Osteocyte (in vitro differentiated cells): Measurements from ENCODE around the gene M6PR. TPM values are rescaled to one million over a fixed set of nuclear protein-coding genes. Genes with fewer than 3 reads are reported as not detected.
"Not testable (repeated sequence)": the region's sequence is repeated elsewhere in the genome, so short reads cannot be mapped to it uniquely, and the experiment has no call there.

Experiments used
- DNase-seq: peaks from one replicate; pipeline ENCODE4 v3.0.0; 2021; ENCODE audit warnings: mixed read lengths; ENCODE audit not compliant: unreplicated experiment; ENCODE audit errors: extremely low spot score
- H3K27ac Mint-ChIP-seq: one replicate; pipeline ENCODE4 v1.8.0; 2021; ENCODE audit warnings: mild to moderate bottlenecking, mixed read lengths; ENCODE audit not compliant: unreplicated experiment
- H3K27me3 Mint-ChIP-seq: one replicate; pipeline ENCODE4 v1.8.0; 2021; ENCODE audit warnings: mixed read lengths; ENCODE audit not compliant: unreplicated experiment
- H3K36me3 Mint-ChIP-seq: one replicate; pipeline ENCODE4 v1.8.0; 2021; ENCODE audit warnings: mixed read lengths; ENCODE audit not compliant: unreplicated experiment
- H3K4me1 Mint-ChIP-seq: one replicate; pipeline ENCODE4 v1.8.0; 2021; ENCODE audit warnings: mixed read lengths; ENCODE audit not compliant: unreplicated experiment
- H3K4me3 Mint-ChIP-seq: one replicate; pipeline ENCODE4 v1.8.0; 2021; ENCODE audit warnings: mild to moderate bottlenecking, moderate library complexity, mixed read lengths; ENCODE audit not compliant: unreplicated experiment
- H3K9me3 Mint-ChIP-seq: one replicate; pipeline ENCODE4 v1.8.0; 2021; ENCODE audit warnings: mixed read lengths; ENCODE audit not compliant: unreplicated experiment
- total RNA-seq: library from RNA; stranded (reverse); gene quantifications from 2 replicates; pipeline ENCODE4 v1.2.1, GENCODE V29; 2021
- TF ChIP-seq, protein P1 (sequence below): fragments of 200-600 bp; sonication (generic); IDR thresholded peaks from 2 replicates; pipeline ENCODE4 v1.5.0; 2021; ENCODE audit warnings: antibody characterized with exemption, mild to moderate bottlenecking, moderate library complexity

The M6PR gene
- total RNA-seq, 1 donor from 2014 or later: 126 TPM

DNA sequence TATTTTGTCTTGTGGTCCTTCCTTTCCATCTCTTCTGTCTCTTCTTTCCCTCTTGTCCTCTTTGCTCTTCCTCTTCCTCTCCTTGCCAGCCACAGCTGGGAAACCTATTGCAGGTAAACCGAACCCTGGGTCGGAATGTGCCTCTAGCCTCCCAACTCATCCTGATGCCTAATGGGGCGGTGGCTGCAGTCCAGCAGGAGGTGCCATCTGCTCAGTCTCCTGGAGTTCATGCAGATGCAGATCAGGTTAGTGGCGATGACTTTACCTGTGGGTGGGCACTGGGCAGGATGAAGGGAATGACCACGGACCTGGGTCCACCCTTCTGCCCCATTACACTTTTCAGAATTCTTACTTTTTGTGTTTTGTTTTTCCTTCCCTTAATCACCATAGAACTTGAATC is 26.9 kb downstream of the M6PR start:
- DNase-seq: no peak
- Mint-ChIP-seq H3K27ac (no peak overlapping the region), H3K4me1 (no peaks in the 10 kb centered on the region), H3K9me3 (no peaks in the 10 kb centered on the region), H3K27me3 (no peaks in the 10 kb centered on the region), H3K36me3 (peaks cover 24% of the 10 kb centered on the region), H3K4me3 (no peak overlapping the region)
- TF ChIP-seq, protein P1, sequence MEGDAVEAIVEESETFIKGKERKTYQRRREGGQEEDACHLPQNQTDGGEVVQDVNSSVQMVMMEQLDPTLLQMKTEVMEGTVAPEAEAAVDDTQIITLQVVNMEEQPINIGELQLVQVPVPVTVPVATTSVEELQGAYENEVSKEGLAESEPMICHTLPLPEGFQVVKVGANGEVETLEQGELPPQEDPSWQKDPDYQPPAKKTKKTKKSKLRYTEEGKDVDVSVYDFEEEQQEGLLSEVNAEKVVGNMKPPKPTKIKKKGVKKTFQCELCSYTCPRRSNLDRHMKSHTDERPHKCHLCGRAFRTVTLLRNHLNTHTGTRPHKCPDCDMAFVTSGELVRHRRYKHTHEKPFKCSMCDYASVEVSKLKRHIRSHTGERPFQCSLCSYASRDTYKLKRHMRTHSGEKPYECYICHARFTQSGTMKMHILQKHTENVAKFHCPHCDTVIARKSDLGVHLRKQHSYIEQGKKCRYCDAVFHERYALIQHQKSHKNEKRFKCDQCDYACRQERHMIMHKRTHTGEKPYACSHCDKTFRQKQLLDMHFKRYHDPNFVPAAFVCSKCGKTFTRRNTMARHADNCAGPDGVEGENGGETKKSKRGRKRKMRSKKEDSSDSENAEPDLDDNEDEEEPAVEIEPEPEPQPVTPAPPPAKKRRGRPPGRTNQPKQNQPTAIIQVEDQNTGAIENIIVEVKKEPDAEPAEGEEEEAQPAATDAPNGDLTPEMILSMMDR: no peak

DNA sequence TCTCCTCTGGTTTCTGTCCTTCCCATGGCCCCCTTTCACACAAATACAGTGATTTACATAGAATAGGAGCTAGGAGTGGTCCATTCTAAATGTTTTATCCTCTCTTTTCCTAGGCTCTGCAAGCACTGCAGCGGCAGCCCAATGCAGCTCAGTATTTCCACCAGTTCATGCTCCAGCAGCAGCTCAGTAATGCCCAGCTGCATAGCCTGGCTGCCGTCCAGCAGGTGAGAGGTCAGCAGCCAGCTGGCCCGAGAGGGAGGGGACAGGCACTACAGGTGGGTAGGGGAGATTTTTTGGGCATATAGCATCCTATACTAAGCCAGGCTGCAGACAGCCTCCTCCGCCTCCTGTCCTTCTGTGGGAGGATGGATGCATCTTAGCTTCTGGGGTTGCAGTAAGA is 29.8 kb downstream of the M6PR start:
- H3K4me1 Mint-ChIP-seq, H3K4me3 Mint-ChIP-seq, H3K9me3 Mint-ChIP-seq, H3K27ac Mint-ChIP-seq, H3K27me3 Mint-ChIP-seq, DNase-seq: not testable (repeated sequence)
- H3K36me3 Mint-ChIP-seq: peaks cover 24% of the 10 kb centered on the region

DNA sequence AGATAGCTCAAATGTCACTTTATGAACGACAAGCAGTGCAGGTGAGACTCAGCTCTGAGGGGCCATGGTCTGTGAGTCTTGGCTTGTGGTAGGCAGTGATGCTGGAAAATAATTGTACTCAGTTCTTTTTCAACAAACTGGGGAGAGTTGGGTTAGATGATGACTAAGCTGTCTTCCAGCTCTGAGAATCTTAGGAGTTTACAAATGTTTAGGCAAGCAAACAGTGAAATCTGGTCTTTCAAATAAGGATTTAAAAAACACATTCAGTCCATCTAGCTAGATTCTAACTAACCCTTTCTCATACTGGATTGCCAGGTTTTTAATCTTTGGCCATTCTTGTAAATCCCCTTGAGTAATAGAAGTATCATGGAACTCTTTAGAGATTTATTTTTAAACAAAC is 31.7 kb downstream of the M6PR start:
- Mint-ChIP-seq H3K27me3 (no peaks in the 10 kb centered on the region), H3K4me3 (no peak overlapping the region), H3K4me1 (peaks cover 13% of the 10 kb centered on the region), H3K27ac (no peak overlapping the region), H3K9me3 (no peaks in the 10 kb centered on the region), H3K36me3 (peaks cover 20% of the 10 kb centered on the region)
- no peak for DNase-seq
- TF ChIP-seq, protein P1: no peak

DNA sequence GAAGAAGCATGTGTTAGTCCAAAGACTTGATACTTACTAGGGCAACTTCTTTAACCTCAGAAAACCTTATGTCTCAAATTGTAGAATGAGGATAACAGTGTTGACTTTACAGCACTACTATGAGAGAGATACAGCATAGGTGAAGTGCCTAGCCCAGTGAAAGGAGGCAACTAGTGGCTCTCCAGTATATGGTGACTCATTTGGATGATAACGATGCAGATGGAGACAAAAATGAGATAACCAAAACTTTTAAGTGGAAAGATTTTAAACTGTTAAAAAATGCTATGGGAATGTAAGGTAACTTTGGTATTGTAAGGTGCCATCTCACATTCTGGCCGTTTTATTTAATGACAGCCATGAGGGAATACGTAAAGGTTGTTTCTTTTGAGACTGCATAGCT is 32.4 kb downstream of the M6PR start:
- no peak overlapping the region for H3K4me3 Mint-ChIP-seq
- TF ChIP-seq, protein P1: no peak
- H3K4me1 Mint-ChIP-seq: peaks cover 17% of the 10 kb centered on the region
- H3K9me3 Mint-ChIP-seq: no peaks in the 10 kb centered on the region
- no peak for DNase-seq
- no peak overlapping the region for H3K27ac Mint-ChIP-seq
- H3K27me3 Mint-ChIP-seq: no peaks in the 10 kb centered on the region
- H3K36me3 Mint-ChIP-seq: peaks cover 15% of the 10 kb centered on the region

DNA sequence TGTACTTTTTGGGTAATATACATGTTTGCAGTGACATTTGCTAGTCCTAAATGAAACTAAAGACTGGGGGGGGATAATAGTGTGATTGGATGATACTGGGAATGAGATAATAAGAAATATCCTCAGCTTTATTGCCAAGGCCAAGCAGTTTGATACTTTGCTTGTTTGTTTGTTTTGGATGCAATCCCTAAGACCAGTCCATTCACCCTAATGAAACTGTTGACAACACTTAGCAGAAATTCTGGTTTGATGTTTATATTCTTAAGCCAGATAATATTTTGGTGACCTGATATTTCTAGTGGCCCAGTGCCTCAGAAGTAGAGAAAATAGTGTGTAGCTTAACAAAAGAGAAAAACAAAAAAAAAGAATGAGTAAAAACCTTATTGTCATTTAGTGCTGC is 33.3 kb downstream of the M6PR start:
- Mint-ChIP-seq H3K4me1 (peaks cover 17% of the 10 kb centered on the region), H3K36me3 (peaks cover 9% of the 10 kb centered on the region), H3K9me3 (no peaks in the 10 kb centered on the region), H3K4me3 (no peak overlapping the region), H3K27me3 (no peaks in the 10 kb centered on the region), H3K27ac (no peak overlapping the region)
- DNase-seq: no peak
- TF ChIP-seq, protein P1: no peak
